ENCODE results near the gene TNNT2. TPM values are rescaled to one million over a fixed set of nuclear protein-coding genes. Genes with fewer than 3 reads are reported as not detected.

Gene TNNT2
- total and polyA plus RNA-seq, 2 of the 4 experiments (the other 2 are of a cell fraction): 0.18 to 1.2 TPM

GRCh38 chr1:201406831-201407406 is 29.4 kb upstream of the TNNT2 start:
- Histone ChIP-seq H3K79me1 (ENCODE audit: low read depth in 1 of 2, low read length in 2 of 2) (no peaks in the 10 kb centered on the region), H4K8ac (ENCODE audit: low read depth in 2 of 2, low read length in 2 of 2) (no peak overlapping the region), H3K14ac (replicated peaks; ENCODE audit: low read depth, low read length) (no peak overlapping the region), H3K4me1 (ENCODE audit: control insufficient read depth, insufficient read depth, low read length) (no peaks in the 10 kb centered on the region), H3K18ac (ENCODE audit: low read depth, low read length) (no peak overlapping the region), H3K9me1 (ENCODE audit: insufficient read depth, low read length) (no peaks in the 10 kb centered on the region), H2BK20ac (ENCODE audit: low read depth, low read length) (no peak overlapping the region), H4K91ac (ENCODE audit: insufficient read depth, low read depth, low read length) (no peak overlapping the region), H3K27me3 (ENCODE audit: control insufficient read depth, insufficient read depth, low read length) (peaks cover 59% of the 10 kb centered on the region), H2BK5ac (ENCODE audit: low read depth, low read length, poor library complexity, severe bottlenecking) (no peak overlapping the region), H2AK9ac (replicated peaks; ENCODE audit: low read depth, low read length, poor library complexity) (no peak overlapping the region), H3K23ac (ENCODE audit: low read depth, low read length) (no peak overlapping the region), H4K20me1 (ENCODE audit: insufficient read depth, low read length) (no peaks in the 10 kb centered on the region), H3K4me3 (ENCODE audit: insufficient read depth, low read depth, low read length) (no peak overlapping the region), H3K36me3 (ENCODE audit: control insufficient read depth, insufficient read depth, low read length) (no peaks in the 10 kb centered on the region), H4K5ac (ENCODE audit: low read depth, low read length) (no peak overlapping the region), H2AFZ (replicated peaks; ENCODE audit: low read length, poor library complexity) (no peak overlapping the region), H2AK5ac (ENCODE audit: low read depth, low read length) (no peak overlapping the region), H2BK15ac (ENCODE audit: low read depth, low read length) (no peak overlapping the region), H3K56ac (ENCODE audit: extremely low read depth, insufficient read depth, low read length) (no peak overlapping the region), H2BK120ac (ENCODE audit: low read depth, low read length) (no peak overlapping the region), H3K4me2 (ENCODE audit: low read depth, low read length) (no peak overlapping the region), H3K27ac (ENCODE audit: insufficient read depth, low read length) (no peak overlapping the region), H3K9me3 (ENCODE audit: control insufficient read depth, insufficient read depth, low read length) (no peaks in the 10 kb centered on the region), H3K4ac (ENCODE audit: low read depth, low read length) (no peak overlapping the region), H3K9ac (ENCODE audit: low read depth, low read length) (no peak overlapping the region)
- POLR2A ChIA-PET (ENCODE audit: unreplicated experiment): no interaction called here
- ATAC-seq (ENCODE audit: low read depth) (no peak), DNase-seq (no peak)
- TF ChIP-seq MXI1 (IDR thresholded peaks at IDR 0.05; ENCODE audit: borderline replicate concordance, low read depth, low read length) (no peak), SMC3 (IDR thresholded peaks at IDR 0.05; ENCODE audit: low read depth, low read length) (no peak), CTCF (conservative IDR thresholded peaks at IDR 0.05; ENCODE audit: low read depth, low read length) (no peak), MAFK (IDR thresholded peaks at IDR 0.05; ENCODE audit: low read depth, low read length) (no peak), MAZ (IDR thresholded peaks at IDR 0.05; ENCODE audit: borderline replicate concordance, low read depth, low read length) (no peak), FOS (IDR thresholded peaks at IDR 0.05; ENCODE audit: low read depth, low read length) (no peak)
- intact Hi-C loops (cut with micrococcal nuclease) (loop anchor here (5.0 kb wide), 1 partner anchor 435 kb away; no protein-coding TSS in a partner anchor), in situ Hi-C loops (cut with MboI; ENCODE audit: low sequenced_read_pairs) (no loop called here), dilution Hi-C loops (cut with HindIII; ENCODE audit: low sequenced_read_pairs, unreplicated experiment) (no loop called here)
- no CpG with 5 or more reads among the region's 8 CpGs for WGBS, 2 experiments (ENCODE audit: extremely low coverage in 2 of 2, insufficient read length in 1 of 2)
- CTCF ChIA-PET: interaction anchor here (0.6 to 1.2 kb wide), 4 partner anchors 29 to 153 kb away, joined by 3 to 5 read pairs (median 4); no protein-coding TSS in a partner anchor
- BruUV-seq (replicated peaks): no TSS peak

Data from IMR-90 (cell line).